Erythroblast (primary cell): Measurements from ENCODE around the gene GALNT5.

ENCODE experiments used
- GATA1 ChIP-seq: IDR thresholded peaks from 2 replicates; pipeline ENCODE4 v1.6.1; 2011; ENCODE audit warnings: low read depth, mild to moderate bottlenecking, control low read depth, low read length, moderate library complexity
- POLR2A ChIP-seq: IDR thresholded peaks from 2 replicates; pipeline ENCODE4 v1.6.1; 2011; ENCODE audit warnings: mild to moderate bottlenecking, low read length

DNA sequence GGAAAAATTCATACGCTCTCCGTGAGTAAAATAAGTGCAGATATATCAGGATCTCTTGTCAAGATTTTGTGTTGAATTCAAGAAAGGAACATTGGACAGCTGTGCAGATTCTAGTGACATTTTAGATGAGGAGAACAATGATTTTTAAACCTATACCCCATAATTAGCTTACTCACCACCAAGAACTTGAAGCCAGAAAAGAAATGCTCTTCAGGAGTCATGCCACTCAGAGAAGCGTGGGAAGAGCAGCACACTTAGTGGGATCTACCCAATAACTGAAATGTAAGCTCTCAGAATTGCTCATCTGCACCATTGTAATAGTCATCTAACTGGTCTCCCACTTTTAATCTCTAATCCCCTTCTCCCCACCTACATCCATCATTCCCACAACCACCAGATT is 77.3 kb downstream of the GALNT5 start:
- TF ChIP-seq POLR2A (no peak), GATA1 (no peak)
